Stimulated activated CD8-positive, alpha-beta memory T cell treated with anti-CD3 and anti-CD28 coated beads, Interleukin-12 subunit alpha, Interleukin-12 subunit beta, amount 100 ng/mL, for 24 hours (primary cell): Measurements from ENCODE around the gene TMEM18.

Source experiments
- DNase-seq: peaks from one replicate; pipeline ENCODE4 v3.0.0-alpha.2; 2020; ENCODE audit errors: extremely low read depth

TMEM18 gene

GRCh38 chr2:620471-621302 lies 56.5 kb downstream of the TMEM18 start:
- no peak for DNase-seq

- DNase-seq: no peak
These were observed 57.2 kb downstream of the TMEM18 start for GRCh38 chr2:620004-620403.

DNA sequence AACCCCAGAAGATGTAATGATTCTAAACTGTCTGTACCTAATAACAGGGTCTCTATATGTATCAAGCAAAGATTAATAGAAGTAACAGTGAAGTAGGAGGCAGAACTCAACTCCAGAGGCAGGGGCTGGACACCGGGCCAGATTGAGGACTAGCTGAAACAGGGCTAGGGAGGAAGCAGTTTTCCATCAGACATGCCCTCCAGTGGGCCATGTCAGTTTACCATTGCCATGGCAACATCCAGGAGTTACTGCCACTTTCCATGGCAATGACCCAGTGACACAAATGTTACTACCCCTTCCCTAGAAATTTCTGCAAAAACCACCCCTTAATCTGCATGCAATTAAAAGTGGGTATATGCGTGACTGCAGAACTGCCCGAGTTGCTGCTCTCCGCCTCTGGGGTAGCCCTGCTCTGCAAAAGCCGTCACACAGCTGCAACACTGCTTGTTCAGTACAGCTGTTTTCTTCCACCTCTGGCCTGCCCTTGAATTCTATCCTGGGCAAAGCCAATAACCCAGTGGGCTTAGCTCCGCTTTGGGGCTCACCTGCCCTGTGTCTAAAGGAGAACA lies 58.7 kb downstream of the TMEM18 start:
- DNase-seq: no peak

- no peak for DNase-seq
These were observed 59.2 kb downstream of the TMEM18 start for GRCh38 chr2:618005-618404.
